HCT116 (cell line): ENCODE results near the gene ZNF385A.

Experiments used
- CEBPB ChIP-seq: IDR thresholded peaks from 2 replicates; pipeline ENCODE4 v1.6.1; 2012; ENCODE audit warnings: low read depth
- EGR1 ChIP-seq: IDR thresholded peaks from 2 replicates; pipeline ENCODE4 v1.6.1; 2012; ENCODE audit warnings: low read depth
- EZH2 ChIP-seq: fragments of 200-600 bp; sonication (generic); IDR thresholded peaks from 2 replicates; pipeline ENCODE4 v1.6.1; 2017; ENCODE audit warnings: antibody characterized with exemption, mixed run types
- EZH2phosphoT487 ChIP-seq: fragments of 200-600 bp; IDR thresholded peaks from 2 replicates; pipeline ENCODE4 v1.6.1; 2018; ENCODE audit warnings: antibody characterized with exemption, borderline replicate concordance
- JUND ChIP-seq: IDR thresholded peaks from 2 replicates; pipeline ENCODE4 v1.6.1; 2012
- POLR2A ChIP-seq: IDR thresholded peaks from 2 replicates; pipeline ENCODE4 v1.7.0; 2011; ENCODE audit warnings: borderline replicate concordance; ENCODE audit not compliant: insufficient read depth, insufficient read length; ENCODE audit errors: extremely low read depth
- POLR2AphosphoS5 ChIP-seq: IDR thresholded peaks from 2 replicates; pipeline ENCODE4 v1.6.1; 2011; ENCODE audit warnings: mild to moderate bottlenecking, low read depth, low read length, moderate library complexity
- RAD21 ChIP-seq: IDR thresholded peaks from 2 replicates; pipeline ENCODE4 v1.6.1; 2012; ENCODE audit warnings: low read depth, mild to moderate bottlenecking
- TCF7L2 ChIP-seq: IDR thresholded peaks from 2 replicates; pipeline ENCODE4 v1.7.0; 2011; ENCODE audit warnings: borderline replicate concordance, inconsistent platforms; ENCODE audit not compliant: insufficient read depth, insufficient read length; ENCODE audit errors: extremely low read depth
- YY1 ChIP-seq: IDR thresholded peaks from 2 replicates; pipeline ENCODE4 v1.6.1; 2011; ENCODE audit warnings: low read length, low read depth, moderate library complexity, mild to moderate bottlenecking; ENCODE audit not compliant: insufficient replicate concordance; ENCODE audit errors: extremely low read depth
- TF ChIP-seq, protein P1 (sequence below), 3 experiments: fragments of 200-600 bp in 1 of 3; sonication (generic) in 1 of 3; IDR thresholded peaks in 2 of 3; conservative IDR thresholded peaks in 1 of 3; 2 replicates each; pipeline ENCODE4 v1.5.1; 2012 to 2017; ENCODE audit warnings: low read depth in 2 of 3, low read length in 2 of 3, antibody characterized with exemption in 1 of 3, borderline replicate concordance in 1 of 3, control low read depth in 1 of 3, mild to moderate bottlenecking in 1 of 3, mixed read lengths in 1 of 3, mixed run types in 1 of 3, moderate library complexity in 1 of 3; ENCODE audit not compliant: insufficient read depth in 1 of 3
- TF ChIP-seq, protein P2 (sequence below): IDR thresholded peaks from 2 replicates; pipeline ENCODE4 v1.6.1; 2012

DNA sequence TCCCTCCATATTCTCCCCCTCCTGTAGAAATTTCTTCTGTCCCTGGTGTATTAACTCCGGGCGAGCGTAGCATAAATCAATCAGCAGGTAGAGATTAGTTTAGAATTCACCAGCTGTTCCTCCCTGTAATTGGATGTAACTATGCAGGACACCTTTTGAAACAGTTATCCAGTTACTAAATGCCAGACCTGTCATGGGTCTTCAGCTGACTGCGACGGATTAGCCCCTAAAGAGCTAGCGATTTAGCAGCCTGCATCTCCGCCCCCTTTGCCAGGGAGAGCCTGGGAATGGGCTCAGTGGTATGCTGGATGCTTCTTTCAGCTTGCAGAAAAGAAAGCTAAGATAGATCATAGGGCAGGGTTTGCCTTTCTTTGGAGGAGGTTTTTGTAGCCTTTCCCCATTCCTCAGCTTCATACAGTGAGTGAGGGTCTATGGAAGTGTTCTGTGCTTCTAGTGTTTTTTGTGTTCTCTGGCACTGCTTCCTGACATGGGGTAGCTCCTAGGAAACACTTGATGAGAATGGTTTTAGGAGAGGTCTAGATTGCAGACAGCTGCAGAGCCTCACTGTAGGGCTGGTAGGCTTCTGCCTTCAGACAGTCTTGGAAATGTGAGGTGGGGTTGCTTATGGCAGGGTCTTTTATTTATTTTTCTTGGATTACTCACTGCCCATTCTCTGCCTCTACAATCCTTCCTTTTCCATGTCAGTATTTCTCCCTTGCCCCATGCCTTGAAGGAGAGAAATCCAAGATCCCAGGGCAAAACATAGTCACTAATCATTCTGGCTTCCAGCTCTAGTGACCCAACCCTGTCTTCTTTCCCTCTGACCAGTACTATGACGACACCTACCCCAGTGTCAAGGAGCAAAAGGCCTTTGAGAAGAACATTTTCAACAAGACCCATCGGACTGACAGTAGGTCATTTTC lies 42.9 kb downstream of the ZNF385A start:
- TF ChIP-seq YY1 (no peak), EGR1 (no peak), CEBPB (no peak), RAD21 (no peak), POLR2A (no peak), EZH2 (no peak), TCF7L2 (no peak), JUND (no peak), POLR2AphosphoS5 (no peak), EZH2phosphoT487 (no peak)
- TF ChIP-seq, protein P1, sequence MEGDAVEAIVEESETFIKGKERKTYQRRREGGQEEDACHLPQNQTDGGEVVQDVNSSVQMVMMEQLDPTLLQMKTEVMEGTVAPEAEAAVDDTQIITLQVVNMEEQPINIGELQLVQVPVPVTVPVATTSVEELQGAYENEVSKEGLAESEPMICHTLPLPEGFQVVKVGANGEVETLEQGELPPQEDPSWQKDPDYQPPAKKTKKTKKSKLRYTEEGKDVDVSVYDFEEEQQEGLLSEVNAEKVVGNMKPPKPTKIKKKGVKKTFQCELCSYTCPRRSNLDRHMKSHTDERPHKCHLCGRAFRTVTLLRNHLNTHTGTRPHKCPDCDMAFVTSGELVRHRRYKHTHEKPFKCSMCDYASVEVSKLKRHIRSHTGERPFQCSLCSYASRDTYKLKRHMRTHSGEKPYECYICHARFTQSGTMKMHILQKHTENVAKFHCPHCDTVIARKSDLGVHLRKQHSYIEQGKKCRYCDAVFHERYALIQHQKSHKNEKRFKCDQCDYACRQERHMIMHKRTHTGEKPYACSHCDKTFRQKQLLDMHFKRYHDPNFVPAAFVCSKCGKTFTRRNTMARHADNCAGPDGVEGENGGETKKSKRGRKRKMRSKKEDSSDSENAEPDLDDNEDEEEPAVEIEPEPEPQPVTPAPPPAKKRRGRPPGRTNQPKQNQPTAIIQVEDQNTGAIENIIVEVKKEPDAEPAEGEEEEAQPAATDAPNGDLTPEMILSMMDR (IDR thresholded peaks at IDR 0.05 in 2 of 3, conservative IDR thresholded peaks at IDR 0.05 in 1 of 3; ENCODE audit: borderline replicate concordance in 1 of 3, insufficient read depth in 1 of 3, low read depth in 2 of 3, low read length in 2 of 3): no peak
- TF ChIP-seq, protein P2, sequence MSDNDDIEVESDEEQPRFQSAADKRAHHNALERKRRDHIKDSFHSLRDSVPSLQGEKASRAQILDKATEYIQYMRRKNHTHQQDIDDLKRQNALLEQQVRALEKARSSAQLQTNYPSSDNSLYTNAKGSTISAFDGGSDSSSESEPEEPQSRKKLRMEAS: no peak
